HG02943 (cell line): ENCODE measurements around the gene ZMYND8.

Source experiments
- ATAC-seq: cut with Tn5 transposase; IDR thresholded peaks from one replicate; pipeline ENCODE4 v1.9.1; 2021; ENCODE audit warnings: mild to moderate bottlenecking, low read depth, moderate library complexity; ENCODE audit not compliant: unreplicated experiment

ZMYND8 gene

GRCh38 chr20:47354714-47355488, 1.6 kb downstream of the ZMYND8 start:
- no peak for ATAC-seq

GRCh38 chr20:47354464-47354713, 2.1 kb downstream of the ZMYND8 start:
- no peak for ATAC-seq

GRCh38 chr20:47353692-47354463, 2.6 kb downstream of the ZMYND8 start:
- ATAC-seq, result no peak

GRCh38 chr20:47353239-47353691, 3.2 kb downstream of the ZMYND8 start:
- ATAC-seq, result no peak

- no peak for ATAC-seq
These were observed 3.9 kb downstream of the ZMYND8 start for GRCh38 chr20:47352332-47353238.

GRCh38 chr20:47351643-47352331, 4.7 kb downstream of the ZMYND8 start:
- no peak for ATAC-seq

GRCh38 chr20:47350691-47351545, 5.6 kb downstream of the ZMYND8 start:
- ATAC-seq, result no peak

- ATAC-seq, result no peak
These were observed 6.3 kb downstream of the ZMYND8 start for GRCh38 chr20:47350181-47350550.

- no peak for ATAC-seq
These were observed 6.9 kb downstream of the ZMYND8 start for GRCh38 chr20:47349365-47350180.

GRCh38 chr20:47348539-47349142, 7.9 kb downstream of the ZMYND8 start:
- no peak for ATAC-seq

- no peak for ATAC-seq
These were observed 8.7 kb downstream of the ZMYND8 start for GRCh38 chr20:47347661-47348435.

- ATAC-seq, result no peak
These were observed 10.3 kb downstream of the ZMYND8 start for GRCh38 chr20:47346172-47346571.

GRCh38 chr20:47345214-47345613, 11.3 kb downstream of the ZMYND8 start:
- no peak for ATAC-seq

- ATAC-seq, result no peak
These were observed 13.5 kb downstream of the ZMYND8 start for GRCh38 chr20:47343007-47343472.

GRCh38 chr20:47338131-47338628, 18.3 kb downstream of the ZMYND8 start:
- no peak for ATAC-seq

- ATAC-seq, result no peak
These were observed 19.1 kb downstream of the ZMYND8 start for GRCh38 chr20:47337413-47337812.

- ATAC-seq, result no peak
These were observed 20.3 kb downstream of the ZMYND8 start for GRCh38 chr20:47336129-47336754.
